ENCODE measurements around the gene CD24.

DNA sequence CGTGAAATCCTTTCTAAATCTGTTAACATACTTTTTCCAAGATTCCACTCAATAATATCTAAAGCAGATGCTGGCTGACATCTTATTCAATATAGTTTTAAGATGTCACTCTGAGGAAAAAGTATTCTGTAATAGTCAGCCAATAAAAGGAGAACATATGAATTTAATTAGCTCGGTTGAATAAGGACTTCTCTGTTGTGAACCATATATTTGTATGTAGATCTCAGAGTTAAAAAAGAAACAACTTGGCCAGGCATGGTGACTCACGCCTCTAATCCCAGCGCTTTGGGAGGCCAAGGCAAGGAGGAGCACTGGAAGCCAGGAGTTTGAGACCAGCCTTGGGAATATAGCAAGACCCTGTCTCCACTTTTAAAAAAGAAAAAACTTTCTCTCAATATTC is 7.4 kb upstream of the CD24 start:
- TF ChIP-seq KLF9 (tag by site-specific recombination; IDR thresholded peaks at IDR 0.05; ENCODE audit: low read depth) (no peak), ZNF830 (tag by site-specific recombination; IDR thresholded peaks at IDR 0.05; ENCODE audit: low read depth) (no peak), ZNF184 (tag by site-specific recombination; IDR thresholded peaks at IDR 0.05) (no peak), ZBTB21 (tag by site-specific recombination; IDR thresholded peaks at IDR 0.05) (no peak), ZNF670 (tag by site-specific recombination; IDR thresholded peaks at IDR 0.05; ENCODE audit: low read depth) (no peak), IKZF3 (tag by site-specific recombination; IDR thresholded peaks at IDR 0.05) (no peak), REPIN1 (tag by site-specific recombination; IDR thresholded peaks at IDR 0.05; ENCODE audit: low read depth) (no peak), ZBTB7A (tag by site-specific recombination; IDR thresholded peaks at IDR 0.05; ENCODE audit: low read depth) (no peak), ZNF843 (tag by site-specific recombination; IDR thresholded peaks at IDR 0.05) (no peak), ZNF174 (tag by site-specific recombination; IDR thresholded peaks at IDR 0.05) (no peak), ZNF394 (tag by site-specific recombination; IDR thresholded peaks at IDR 0.05; ENCODE audit: borderline replicate concordance) (no peak), SP2 (tag by site-specific recombination; IDR thresholded peaks at IDR 0.05) (no peak)
- TF ChIP-seq, protein P1, sequence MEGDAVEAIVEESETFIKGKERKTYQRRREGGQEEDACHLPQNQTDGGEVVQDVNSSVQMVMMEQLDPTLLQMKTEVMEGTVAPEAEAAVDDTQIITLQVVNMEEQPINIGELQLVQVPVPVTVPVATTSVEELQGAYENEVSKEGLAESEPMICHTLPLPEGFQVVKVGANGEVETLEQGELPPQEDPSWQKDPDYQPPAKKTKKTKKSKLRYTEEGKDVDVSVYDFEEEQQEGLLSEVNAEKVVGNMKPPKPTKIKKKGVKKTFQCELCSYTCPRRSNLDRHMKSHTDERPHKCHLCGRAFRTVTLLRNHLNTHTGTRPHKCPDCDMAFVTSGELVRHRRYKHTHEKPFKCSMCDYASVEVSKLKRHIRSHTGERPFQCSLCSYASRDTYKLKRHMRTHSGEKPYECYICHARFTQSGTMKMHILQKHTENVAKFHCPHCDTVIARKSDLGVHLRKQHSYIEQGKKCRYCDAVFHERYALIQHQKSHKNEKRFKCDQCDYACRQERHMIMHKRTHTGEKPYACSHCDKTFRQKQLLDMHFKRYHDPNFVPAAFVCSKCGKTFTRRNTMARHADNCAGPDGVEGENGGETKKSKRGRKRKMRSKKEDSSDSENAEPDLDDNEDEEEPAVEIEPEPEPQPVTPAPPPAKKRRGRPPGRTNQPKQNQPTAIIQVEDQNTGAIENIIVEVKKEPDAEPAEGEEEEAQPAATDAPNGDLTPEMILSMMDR (tag by site-specific recombination; IDR thresholded peaks at IDR 0.05): no peak

Measured in HEK293 (cell line).